H1 (cell line): ENCODE data around the gene SH3RF3. TPM values are rescaled to one million over a fixed set of nuclear protein-coding genes. Genes with fewer than 3 reads are reported as not detected.

Experiments used
- CTCF ChIA-PET: fragments of 300-600 bp; sonication (Branson Sonifier 250); formaldehyde crosslinking; loops from one replicate; lab custom pipeline; 2021; ENCODE audit not compliant: partially characterized antibody; lab: Charles Lee
- POLR2A ChIA-PET: fragments of 300-600 bp; sonication (Branson Sonifier 250); formaldehyde crosslinking; loops from one replicate; lab custom pipeline; 2021; ENCODE audit warnings: inconsistent platforms; ENCODE audit not compliant: partially characterized antibody; lab: Charles Lee
- DNase-seq, 2 experiments: peaks; one replicate each; pipeline versions ENCODE4 v3.0.0 to v3.0.0-alpha.2; 2010 to 2022; ENCODE audit warnings: low spot score in 2 of 2, low read depth in 1 of 2, mixed read lengths in 1 of 2
- FAIRE-seq: peaks from 2 replicates; lab custom pipeline; 2011; peaks lifted over from hg19 to GRCh38; lab: Jason Lieb, UNC
- H2AFZ ChIP-seq: 2 replicates; pipeline ENCODE4 v1.8.1; 2012; ENCODE audit warnings: low read length, inconsistent platforms
- H2AK5ac ChIP-seq: 2 replicates; pipeline ENCODE4 v1.6.1; 2013; ENCODE audit warnings: low read depth, low read length
- H2BK120ac ChIP-seq: replicated peaks from 2 replicates; pipeline ENCODE3; 2013; ENCODE audit warnings: low read depth, low read length, inconsistent platforms
- H2BK12ac ChIP-seq: 2 replicates; pipeline ENCODE4 v1.6.1; 2013; ENCODE audit warnings: low read depth, low read length
- H2BK15ac ChIP-seq: 2 replicates; pipeline ENCODE4 v1.6.1; 2013; ENCODE audit warnings: low read length
- H2BK20ac ChIP-seq: 2 replicates; pipeline ENCODE4 v1.6.1; 2013; ENCODE audit warnings: low read length
- H2BK5ac ChIP-seq: 2 replicates; pipeline ENCODE4 v1.6.1; 2013; ENCODE audit warnings: low read depth, low read length
- H3K14ac ChIP-seq: 2 replicates; pipeline ENCODE4 v1.6.1; 2013; ENCODE audit warnings: inconsistent platforms; ENCODE audit not compliant: insufficient read length
- H3K18ac ChIP-seq: 2 replicates; pipeline ENCODE4 v1.6.1; 2013; ENCODE audit warnings: low read length; ENCODE audit errors: extremely low read depth
- H3K23ac ChIP-seq: 2 replicates; pipeline ENCODE4 v1.6.1; 2013; ENCODE audit warnings: inconsistent platforms; ENCODE audit not compliant: insufficient read length
- H3K23me2 ChIP-seq: 2 replicates; pipeline ENCODE4 v1.6.1; 2013; ENCODE audit warnings: low read depth, low read length
- H3K27ac ChIP-seq: 2 replicates; pipeline ENCODE4 v1.6.1; 2011; ENCODE audit warnings: low read depth, low read length, inconsistent platforms
- H3K27me3 ChIP-seq, 4 experiments: replicated peaks in 1 of 4; 1 replicate in 1 of 4; 2 replicates in 3 of 4; pipeline versions ENCODE4 v1.6.1 to v1.8.1; 2011 to 2013; ENCODE audit warnings: low read length in 3 of 4, mild to moderate bottlenecking in 3 of 4, inconsistent platforms in 2 of 4, mixed read lengths in 2 of 4, moderate library complexity in 1 of 4; ENCODE audit not compliant: control insufficient read depth in 3 of 4, insufficient read depth in 3 of 4; ENCODE audit errors: extremely low read depth in 1 of 4
- H3K36me3 ChIP-seq, 4 experiments: 2 replicates each; pipeline versions ENCODE4 v1.6.1 to v1.8.1; 2011 to 2013; ENCODE audit warnings: mild to moderate bottlenecking in 4 of 4, low read length in 3 of 4, moderate library complexity in 2 of 4, control low read depth in 1 of 4, inconsistent platforms in 1 of 4; ENCODE audit not compliant: insufficient read depth in 4 of 4, control insufficient read depth in 2 of 4
- H3K4ac ChIP-seq: replicated peaks from 2 replicates; pipeline ENCODE3; 2013; ENCODE audit warnings: low read length, low read depth, mixed read lengths, inconsistent platforms; ENCODE audit not compliant: insufficient read length
- H3K4me1 ChIP-seq, 4 experiments: replicated peaks in 1 of 4; 1 replicate in 1 of 4; 2 replicates in 3 of 4; pipeline versions ENCODE4 v1.6.1 to v1.8.1; 2011 to 2013; ENCODE audit warnings: low read length in 3 of 4, inconsistent platforms in 2 of 4, mixed read lengths in 1 of 4; ENCODE audit not compliant: insufficient read depth in 4 of 4, control insufficient read depth in 3 of 4
- H3K4me2 ChIP-seq, 2 experiments: 2 replicates each; pipeline versions ENCODE4 v1.6.1 to v1.8.1; 2011 to 2013; ENCODE audit warnings: low read depth in 2 of 2, low read length in 2 of 2, control low read depth in 1 of 2, inconsistent platforms in 1 of 2, mild to moderate bottlenecking in 1 of 2; ENCODE audit not compliant: insufficient read depth in 1 of 2
- H3K4me3 ChIP-seq, 4 experiments: fragments of 200-600, 300-600 bp in 1 of 4; sonication (generic), shearing (Covaris generic), sonication (Bioruptor Twin) in 1 of 4; 2 replicates each; pipeline versions ENCODE4 v1.5.1 to v1.8.1; 2011 to 2016; ENCODE audit warnings: low read length in 4 of 4, low read depth in 3 of 4, control low read depth in 2 of 4, inconsistent platforms in 2 of 4, mild to moderate bottlenecking in 2 of 4, mixed read lengths in 1 of 4, moderate library complexity in 1 of 4; ENCODE audit not compliant: insufficient read depth in 2 of 4; ENCODE audit errors: extremely low read depth in 1 of 4
- H3K56ac ChIP-seq: replicated peaks from 2 replicates; pipeline ENCODE3; 2013; ENCODE audit warnings: low read depth, mild to moderate bottlenecking, mixed read lengths, low read length, inconsistent platforms; ENCODE audit not compliant: insufficient read length
- H3K79me1 ChIP-seq: 2 replicates; pipeline ENCODE4 v1.6.1; 2013; ENCODE audit warnings: low read depth, low read length, control low read depth
- H3K79me2 ChIP-seq, 2 experiments: 2 replicates each; pipeline versions ENCODE4 v1.6.1 to v1.8.1; 2012 to 2013; ENCODE audit warnings: low read length in 2 of 2, mild to moderate bottlenecking in 2 of 2, inconsistent platforms in 1 of 2; ENCODE audit not compliant: insufficient read depth in 2 of 2, control insufficient read depth in 1 of 2
- H3K9ac ChIP-seq, 4 experiments: replicated peaks in 1 of 4; 1 replicate in 1 of 4; 2 replicates in 3 of 4; pipeline versions ENCODE4 v1.6.1 to v1.8.1; 2011 to 2013; ENCODE audit warnings: low read depth in 3 of 4, low read length in 3 of 4, control low read depth in 2 of 4, mild to moderate bottlenecking in 2 of 4, moderate library complexity in 2 of 4, inconsistent platforms in 1 of 4; ENCODE audit errors: extremely low read depth in 1 of 4
- H3K9me3 ChIP-seq, 2 experiments: 2 replicates each; pipeline versions ENCODE4 v1.6.1 to v1.8.1; 2012 to 2013; ENCODE audit warnings: mild to moderate bottlenecking in 2 of 2, moderate library complexity in 2 of 2, control low read depth in 1 of 2, inconsistent platforms in 1 of 2, low read depth in 1 of 2, low read length in 1 of 2, mixed read lengths in 1 of 2; ENCODE audit not compliant: insufficient read depth in 2 of 2
- H4K20me1 ChIP-seq, 2 experiments: replicated peaks in 1 of 2; 2 replicates each; pipeline versions ENCODE3 to v1.8.1; 2011 to 2013; ENCODE audit warnings: inconsistent platforms in 2 of 2, low read length in 2 of 2, mild to moderate bottlenecking in 1 of 2; ENCODE audit not compliant: insufficient read depth in 2 of 2, control insufficient read depth in 1 of 2
- H4K5ac ChIP-seq: 2 replicates; pipeline ENCODE4 v1.6.1; 2013; ENCODE audit warnings: low read length, low read depth, mixed read lengths, inconsistent platforms; ENCODE audit not compliant: insufficient read length
- H4K8ac ChIP-seq: 2 replicates; pipeline ENCODE4 v1.8.0; 2013; ENCODE audit warnings: mild to moderate bottlenecking, moderate library complexity, low read length, inconsistent platforms; ENCODE audit not compliant: insufficient read depth; ENCODE audit errors: extremely low read depth
- H4K91ac ChIP-seq: replicated peaks from 2 replicates; pipeline ENCODE3; 2013; ENCODE audit warnings: low read length, mixed read lengths, inconsistent platforms; ENCODE audit not compliant: insufficient read length
- CBX8 ChIP-seq: fragments of 300-800, 300-1000 bp; sonication (generic); IDR thresholded peaks from 2 replicates; pipeline ENCODE4 v1.7.1; 2016; ENCODE audit warnings: low read depth, low read length, borderline replicate concordance
- CEBPB ChIP-seq: IDR thresholded peaks from 2 replicates; pipeline ENCODE4 v1.6.1; 2012; ENCODE audit warnings: low read depth, low read length
- CTBP2 ChIP-seq: IDR thresholded peaks from 2 replicates; pipeline ENCODE4 v1.7.0; 2011; ENCODE audit warnings: borderline replicate concordance, mild to moderate bottlenecking, moderate library complexity, mixed read lengths, low read length; ENCODE audit not compliant: insufficient read depth, insufficient read length
- HDAC6 ChIP-seq: IDR thresholded peaks from one replicate; pipeline ENCODE4 v1.7.1; 2012; ENCODE audit warnings: low read depth, mild to moderate bottlenecking, inconsistent platforms, low read length, moderate library complexity
- SAP30 ChIP-seq: fragments of 300-600 bp; sonication (generic); IDR thresholded peaks from 2 replicates; pipeline ENCODE4 v1.7.1; 2012; ENCODE audit warnings: low read length, moderate library complexity, mild to moderate bottlenecking, inconsistent platforms; ENCODE audit not compliant: insufficient read depth, insufficient replicate concordance
- TAF7 ChIP-seq: optimal IDR thresholded peaks from 2 replicates; pipeline ENCODE3; 2011; ENCODE audit warnings: low read depth, mild to moderate bottlenecking, inconsistent platforms, low read length, moderate library complexity, borderline replicate concordance
- WGBS, 2 experiments: shearing (Covaris generic) in 1 of 2; methylation state at CpG; one replicate each; pipeline versions ENCODE4 v1.1.6 to v1.1.7; 2013 to 2015; ENCODE audit warnings: low lambda C conversion rate in 2 of 2, mixed read lengths in 2 of 2, inconsistent platforms in 1 of 2, low coverage in 1 of 2, missing lambda C conversion rate in 1 of 2; ENCODE audit not compliant: insufficient replicate concordance in 2 of 2, insufficient coverage in 1 of 2, insufficient read length in 1 of 2; ENCODE audit errors: extremely low coverage in 1 of 2, missing lambda C conversion rate in 1 of 2; 5-methylcytosine and 5-hydroxymethylcytosine counted together
- polyA plus RNA-seq, 7 experiments: library from polyadenylated mRNA; depleted of rRNA in 3 of 7; stranded (reverse) in 5 of 7; unstranded in 2 of 7; fragments of >200 nt in 5 of 7; fragments of 200-250 nt in 2 of 7; gene quantifications; 1 replicate in 5 of 7; 2 replicates in 1 of 7; 4 replicates in 1 of 7; pipeline versions ENCODE4 v1.2.1 to v1.2.3, GENCODE V29; 2011 to 2013; ENCODE audit warnings: missing spikeins in 2 of 7, mixed read lengths in 2 of 7
- total RNA-seq: library from RNA; stranded (reverse); fragmentation: NEBNext Ultra II Directional; extraction: Animal tissue kit (Norgen Biotek cat#: 25700); gene quantifications from 2 replicates; pipeline ENCODE4 v1.2.1, GENCODE V29; 2021
- TF ChIP-seq, protein P1 (sequence below), 3 experiments: IDR thresholded peaks; 1 replicate in 2 of 3; 2 replicates in 1 of 3; pipeline versions ENCODE4 v1.5.1 to v1.6.1; 2011; ENCODE audit warnings: low read length in 3 of 3, mild to moderate bottlenecking in 3 of 3, inconsistent platforms in 2 of 3, low read depth in 1 of 3, moderate library complexity in 1 of 3; ENCODE audit not compliant: insufficient read depth in 1 of 3; ENCODE audit errors: control extremely low read depth in 1 of 3
- TF ChIP-seq, protein P2 (sequence below): IDR thresholded peaks from 2 replicates; pipeline ENCODE4 v1.6.1; 2012; ENCODE audit warnings: inconsistent platforms

Gene SH3RF3
- total and polyA plus RNA-seq, 2 of the 8 experiments (the other 6 are each of a cell fraction or from before 2014, with no cell fraction given) = 0.11 to 0.65 TPM

DNA sequence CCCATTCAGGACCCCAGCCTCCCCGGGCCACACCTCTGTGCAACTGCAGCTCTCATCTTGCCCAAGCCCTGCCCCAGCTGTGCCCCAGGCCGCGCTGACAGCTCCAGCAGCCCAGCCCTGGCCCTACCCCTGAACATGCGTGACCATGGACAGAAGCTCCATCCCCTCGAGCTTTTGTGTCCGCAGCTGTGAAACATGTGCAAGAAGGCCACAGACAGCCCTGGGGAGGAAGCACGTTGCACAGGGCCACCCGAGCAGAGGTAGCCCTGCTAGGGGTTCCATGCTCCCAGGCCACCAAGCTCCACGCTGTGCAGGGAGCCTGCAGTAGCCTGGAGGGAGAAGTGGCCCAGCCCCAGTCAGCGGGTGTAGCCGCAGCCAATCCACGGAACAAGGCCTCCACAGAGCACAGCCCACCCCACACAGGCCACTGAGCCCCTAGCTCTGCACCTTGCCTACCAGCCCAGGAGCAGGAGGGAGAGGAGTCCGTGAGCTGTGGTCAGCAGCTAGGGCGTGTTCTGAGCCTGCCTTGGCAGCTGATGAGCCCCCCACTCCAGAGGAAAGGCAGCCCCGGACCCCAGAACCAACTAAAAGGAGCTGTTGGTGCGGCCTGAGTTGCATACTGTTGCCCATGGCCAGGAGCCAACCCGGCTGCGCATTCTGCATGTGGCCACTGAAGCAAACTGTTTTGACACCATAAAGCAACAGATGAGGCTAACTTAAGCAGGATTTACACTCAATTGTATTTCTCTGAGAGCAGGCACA lies 300.7 kb downstream of the SH3RF3 start:
- H4K5ac ChIP-seq = no peak overlapping the region
- 93% methylated on average over 17 of the region's 18 CpGs; no CpG with 5 or more reads in 1 of the 2 experiments for WGBS, 2 experiments
- TF ChIP-seq HDAC6 = no peak
- TF ChIP-seq SAP30 = no peak
- TF ChIP-seq CEBPB = no peak
- no peak for TF ChIP-seq TAF7
- no peak for TF ChIP-seq CTBP2
- TF ChIP-seq, protein P1, sequence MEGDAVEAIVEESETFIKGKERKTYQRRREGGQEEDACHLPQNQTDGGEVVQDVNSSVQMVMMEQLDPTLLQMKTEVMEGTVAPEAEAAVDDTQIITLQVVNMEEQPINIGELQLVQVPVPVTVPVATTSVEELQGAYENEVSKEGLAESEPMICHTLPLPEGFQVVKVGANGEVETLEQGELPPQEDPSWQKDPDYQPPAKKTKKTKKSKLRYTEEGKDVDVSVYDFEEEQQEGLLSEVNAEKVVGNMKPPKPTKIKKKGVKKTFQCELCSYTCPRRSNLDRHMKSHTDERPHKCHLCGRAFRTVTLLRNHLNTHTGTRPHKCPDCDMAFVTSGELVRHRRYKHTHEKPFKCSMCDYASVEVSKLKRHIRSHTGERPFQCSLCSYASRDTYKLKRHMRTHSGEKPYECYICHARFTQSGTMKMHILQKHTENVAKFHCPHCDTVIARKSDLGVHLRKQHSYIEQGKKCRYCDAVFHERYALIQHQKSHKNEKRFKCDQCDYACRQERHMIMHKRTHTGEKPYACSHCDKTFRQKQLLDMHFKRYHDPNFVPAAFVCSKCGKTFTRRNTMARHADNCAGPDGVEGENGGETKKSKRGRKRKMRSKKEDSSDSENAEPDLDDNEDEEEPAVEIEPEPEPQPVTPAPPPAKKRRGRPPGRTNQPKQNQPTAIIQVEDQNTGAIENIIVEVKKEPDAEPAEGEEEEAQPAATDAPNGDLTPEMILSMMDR (IDR thresholded peaks at IDR 0.05; ENCODE audit: control extremely low read depth in 1 of 3, insufficient read depth in 1 of 3, low read depth in 1 of 3, low read length in 3 of 3) = no peak
- TF ChIP-seq, protein P2, sequence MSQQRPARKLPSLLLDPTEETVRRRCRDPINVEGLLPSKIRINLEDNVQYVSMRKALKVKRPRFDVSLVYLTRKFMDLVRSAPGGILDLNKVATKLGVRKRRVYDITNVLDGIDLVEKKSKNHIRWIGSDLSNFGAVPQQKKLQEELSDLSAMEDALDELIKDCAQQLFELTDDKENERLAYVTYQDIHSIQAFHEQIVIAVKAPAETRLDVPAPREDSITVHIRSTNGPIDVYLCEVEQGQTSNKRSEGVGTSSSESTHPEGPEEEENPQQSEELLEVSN = no peak
- TF ChIP-seq CBX8 = no peak

More for the DNA sequence above, 300.7 kb downstream of the SH3RF3 start:
- Histone ChIP-seq H3K56ac (no peak overlapping the region), H2AFZ (no peak overlapping the region), H4K8ac (no peak overlapping the region), H3K79me1 (no peaks in the 10 kb centered on the region), H3K27me3 (no peaks in the 10 kb centered on the region), H3K23ac (no peak overlapping the region), H2BK120ac (no peak overlapping the region), H2BK15ac (no peak overlapping the region), H2BK12ac (no peak overlapping the region), H2AK5ac (no peak overlapping the region), H3K79me2 (no peaks in the 10 kb centered on the region), H3K36me3 (no peaks in the 10 kb centered on the region), H3K9me3 (no peaks in the 10 kb centered on the region), H3K18ac (no peak overlapping the region), H2BK5ac (no peak overlapping the region), H3K9ac (no peak overlapping the region; a peak in 1 of 7 replicates), H2BK20ac (no peak overlapping the region), H3K14ac (no peak overlapping the region), H4K91ac (no peak overlapping the region), H3K4ac (no peak overlapping the region), H3K23me2 (no peaks in the 10 kb centered on the region), H3K27ac (no peak overlapping the region), H3K4me3 (no peak overlapping the region), H3K4me1 (no peaks in the 10 kb centered on the region), H4K20me1 (no peaks in the 10 kb centered on the region), H3K4me2 (no peak overlapping the region)
- FAIRE-seq = no peak
- no peak for DNase-seq
- CTCF ChIA-PET = interaction anchor here (0.7 to 2.3 kb wide), 3 partner anchors 11 to 80 kb away, joined by 3 to 9 read pairs (median 3); no protein-coding TSS in a partner anchor
- POLR2A ChIA-PET = no interaction called here
